ENCODE data around the gene TRANK1. TPM values are rescaled to one million over a fixed set of nuclear protein-coding genes. Genes with fewer than 3 reads are reported as not detected.

TRANK1 gene
- total RNA-seq, 4 donors from 2014 or later, result 2.1 to 4.6 (median 2.4) TPM

DNA sequence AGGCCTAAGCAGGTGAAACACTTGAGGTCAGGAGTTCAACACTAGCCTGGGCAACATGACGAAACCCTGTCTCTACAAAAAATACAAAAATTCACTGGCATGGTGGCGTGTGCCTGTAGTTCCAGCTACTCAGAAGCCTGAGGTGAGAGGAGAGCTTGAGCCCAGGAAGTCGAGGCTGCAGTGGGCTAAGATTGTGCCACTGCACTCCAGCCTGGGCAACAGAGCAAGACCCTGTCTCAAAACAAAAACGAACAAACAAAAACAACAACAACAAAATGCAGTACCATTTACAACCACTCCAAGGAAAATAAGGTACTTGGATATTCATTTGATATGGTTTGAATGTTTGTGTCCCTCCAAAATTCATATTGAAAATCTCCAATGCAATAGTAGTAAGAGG, 15.6 kb upstream of the TRANK1 start:
- H3K27ac ChIP-seq, result no peak overlapping the region
- intact Hi-C loops (cut with DNase I; ENCODE audit: low total_unique reads) (no loop called here), in situ Hi-C loops (cut with MboI; ENCODE audit: low sequenced_read_pairs in 4 of 4) (loop anchor here in 2 of 4 donors (5.0 to 25.0 kb wide), 2 partner anchors 223 to 233 kb away; no protein-coding TSS in a partner anchor)
- no peaks in the 10 kb centered on the region for H3K9me3 ChIP-seq
- DNase-seq (no peak), ATAC-seq (no peak)
- H3K4me1 ChIP-seq, result no peaks in the 10 kb centered on the region
- H3K4me3 ChIP-seq, result no peak overlapping the region
- no peak for TF ChIP-seq POLR2A (IDR thresholded peaks at IDR 0.05)
- TF ChIP-seq, protein P1, sequence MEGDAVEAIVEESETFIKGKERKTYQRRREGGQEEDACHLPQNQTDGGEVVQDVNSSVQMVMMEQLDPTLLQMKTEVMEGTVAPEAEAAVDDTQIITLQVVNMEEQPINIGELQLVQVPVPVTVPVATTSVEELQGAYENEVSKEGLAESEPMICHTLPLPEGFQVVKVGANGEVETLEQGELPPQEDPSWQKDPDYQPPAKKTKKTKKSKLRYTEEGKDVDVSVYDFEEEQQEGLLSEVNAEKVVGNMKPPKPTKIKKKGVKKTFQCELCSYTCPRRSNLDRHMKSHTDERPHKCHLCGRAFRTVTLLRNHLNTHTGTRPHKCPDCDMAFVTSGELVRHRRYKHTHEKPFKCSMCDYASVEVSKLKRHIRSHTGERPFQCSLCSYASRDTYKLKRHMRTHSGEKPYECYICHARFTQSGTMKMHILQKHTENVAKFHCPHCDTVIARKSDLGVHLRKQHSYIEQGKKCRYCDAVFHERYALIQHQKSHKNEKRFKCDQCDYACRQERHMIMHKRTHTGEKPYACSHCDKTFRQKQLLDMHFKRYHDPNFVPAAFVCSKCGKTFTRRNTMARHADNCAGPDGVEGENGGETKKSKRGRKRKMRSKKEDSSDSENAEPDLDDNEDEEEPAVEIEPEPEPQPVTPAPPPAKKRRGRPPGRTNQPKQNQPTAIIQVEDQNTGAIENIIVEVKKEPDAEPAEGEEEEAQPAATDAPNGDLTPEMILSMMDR (IDR thresholded peaks at IDR 0.05 in 4 of 5, conservative IDR thresholded peaks at IDR 0.05 in 1 of 5), result no peak
- H3K36me3 ChIP-seq, result no peaks in the 10 kb centered on the region
- no peaks in the 10 kb centered on the region for H3K27me3 ChIP-seq

DNA sequence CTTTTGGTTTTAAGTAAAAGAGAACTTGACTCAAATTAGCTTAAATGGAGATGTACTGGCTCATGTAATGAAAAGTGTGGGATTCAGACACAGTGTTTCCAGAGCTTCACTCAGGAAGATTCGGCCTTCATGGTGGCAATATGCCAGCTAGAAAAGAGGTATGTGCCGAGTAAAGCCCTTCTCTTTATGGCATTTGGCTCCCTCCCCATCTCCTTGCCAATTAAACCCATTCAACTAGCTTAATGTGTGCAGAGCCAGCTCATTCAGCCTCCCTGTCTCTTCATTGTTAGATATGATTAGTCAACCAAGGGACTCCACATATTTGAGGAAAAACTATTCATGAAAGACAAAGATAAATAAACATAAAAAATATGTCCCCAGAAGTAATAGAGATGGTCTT, 15.0 kb upstream of the TRANK1 start:
- no peak for TF ChIP-seq POLR2A (IDR thresholded peaks at IDR 0.05)
- TF ChIP-seq, protein P1 (IDR thresholded peaks at IDR 0.05 in 4 of 5, conservative IDR thresholded peaks at IDR 0.05 in 1 of 5), result no peak
- DNase-seq (no peak), ATAC-seq (no peak)
- H3K27me3 ChIP-seq, result no peaks in the 10 kb centered on the region
- H3K36me3 ChIP-seq, result no peaks in the 10 kb centered on the region
- no peak overlapping the region for H3K27ac ChIP-seq
- no peaks in the 10 kb centered on the region for H3K9me3 ChIP-seq
- intact Hi-C loops (cut with DNase I; ENCODE audit: low total_unique reads) (loop anchor here (2.0 kb wide), 1 partner anchor 231 kb away; no protein-coding TSS in a partner anchor), in situ Hi-C loops (cut with MboI; ENCODE audit: low sequenced_read_pairs in 4 of 4) (loop anchor here in 3 of 4 donors (5.0 to 25.0 kb wide), 2 partner anchors 223 to 233 kb away; no protein-coding TSS in a partner anchor)
- no peak overlapping the region for H3K4me3 ChIP-seq
- no peaks in the 10 kb centered on the region for H3K4me1 ChIP-seq

DNA sequence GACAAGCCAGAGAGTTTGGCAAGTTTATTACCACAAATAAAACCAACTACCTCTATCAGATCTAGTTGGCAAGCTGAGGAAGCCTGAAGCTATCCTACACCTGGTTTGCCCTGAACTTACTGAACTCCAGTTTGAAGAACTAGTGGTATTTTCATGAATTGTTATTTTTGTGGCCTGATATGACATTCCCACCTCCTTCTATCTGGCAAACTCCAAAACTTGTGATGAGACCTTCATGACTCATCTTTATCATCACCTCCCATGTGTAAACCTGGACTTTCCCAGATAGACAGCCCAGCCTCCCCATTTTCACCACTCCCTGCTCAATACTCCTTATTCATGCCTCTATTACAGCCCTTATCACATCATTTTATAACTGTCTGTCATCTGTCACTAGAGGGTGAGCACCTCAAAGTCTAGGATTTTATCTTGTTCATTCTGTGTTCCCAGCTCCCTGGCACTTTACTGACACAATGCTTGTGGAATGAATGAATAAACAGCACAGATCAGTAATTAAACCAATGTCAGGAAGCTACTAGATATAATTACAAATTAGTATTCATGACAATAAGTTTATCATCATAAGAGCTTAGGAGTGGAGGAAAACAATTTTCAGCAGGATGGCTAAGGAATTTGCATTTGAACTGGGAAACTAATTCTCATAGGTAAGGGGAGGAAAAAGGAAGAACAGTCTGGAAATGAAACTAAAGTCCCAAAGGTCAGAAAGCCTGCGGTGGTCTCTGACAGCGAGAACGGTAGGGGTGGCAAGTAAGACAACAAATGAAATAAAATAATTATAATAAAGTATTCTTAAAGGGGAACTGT, 13.2 kb upstream of the TRANK1 start:
- DNase-seq (no peak), ATAC-seq (no peak)
- intact Hi-C loops (cut with DNase I; ENCODE audit: low total_unique reads) (loop anchor here (2.0 kb wide), 1 partner anchor 229 kb away; no protein-coding TSS in a partner anchor), in situ Hi-C loops (cut with MboI; ENCODE audit: low sequenced_read_pairs in 4 of 4) (loop anchor here in 2 of 4 donors (5.0 to 25.0 kb wide), 2 partner anchors 221 to 231 kb away; no protein-coding TSS in a partner anchor)
- Histone ChIP-seq H3K27ac (no peak overlapping the region), H3K27me3 (no peaks in the 10 kb centered on the region), H3K4me3 (no peak overlapping the region), H3K9me3 (no peaks in the 10 kb centered on the region), H3K36me3 (no peaks in the 10 kb centered on the region), H3K4me1 (no peaks in the 10 kb centered on the region)
- no peak for TF ChIP-seq POLR2A (IDR thresholded peaks at IDR 0.05)
- TF ChIP-seq, protein P1 (IDR thresholded peaks at IDR 0.05 in 4 of 5, conservative IDR thresholded peaks at IDR 0.05 in 1 of 5), result no peak

DNA sequence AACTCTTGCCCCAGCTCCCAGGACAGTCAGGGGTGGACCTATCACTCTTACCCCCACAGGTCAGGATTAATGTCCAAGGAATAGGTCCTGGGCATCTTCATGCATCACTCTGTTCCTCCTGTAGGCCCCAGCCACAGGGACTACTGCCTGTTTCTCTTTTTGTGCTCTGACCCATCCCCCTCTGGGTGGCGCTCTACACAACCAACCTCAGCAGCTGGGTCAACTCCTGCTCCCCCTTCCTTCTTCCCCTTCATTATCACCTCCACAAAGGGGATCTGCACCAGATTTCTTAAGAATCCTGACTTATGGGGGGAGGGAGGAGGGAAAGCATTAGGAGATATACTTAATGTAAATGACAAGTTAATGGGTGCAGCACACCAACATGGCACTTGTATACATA, 12.2 kb upstream of the TRANK1 start:
- H3K36me3 ChIP-seq, result no peaks in the 10 kb centered on the region
- intact Hi-C loops (cut with DNase I; ENCODE audit: low total_unique reads) (no loop called here), in situ Hi-C loops (cut with MboI; ENCODE audit: low sequenced_read_pairs in 4 of 4) (loop anchor here in 2 of 4 donors (5.0 to 25.0 kb wide), 2 partner anchors 220 to 230 kb away; no protein-coding TSS in a partner anchor)
- H3K9me3 ChIP-seq, result no peaks in the 10 kb centered on the region
- no peak overlapping the region for H3K4me3 ChIP-seq
- DNase-seq (no peak), ATAC-seq (no peak)
- H3K4me1 ChIP-seq, result no peaks in the 10 kb centered on the region
- H3K27me3 ChIP-seq, result no peaks in the 10 kb centered on the region
- no peak overlapping the region for H3K27ac ChIP-seq
- TF ChIP-seq POLR2A (IDR thresholded peaks at IDR 0.05), result no peak
- TF ChIP-seq, protein P1 (IDR thresholded peaks at IDR 0.05 in 4 of 5, conservative IDR thresholded peaks at IDR 0.05 in 1 of 5), result no peak
